Testis (tissue), 2 donors: Measurements from ENCODE around the gene ENTR1.

ENCODE experiments used
- CTCF ChIP-seq, 3 experiments: fragments of 450-650 bp in 2 of 3; fragments of 200-600 bp in 1 of 3; sonication (generic) in 1 of 3; IDR thresholded peaks; one replicate each; pipeline ENCODE4 v1.5.1; 2016 to 2019; ENCODE audit warnings: antibody characterized with exemption in 3 of 3, mild to moderate bottlenecking in 2 of 3, moderate library complexity in 1 of 3
- POLR2A ChIP-seq: fragments of 450-650 bp; IDR thresholded peaks from one replicate; pipeline ENCODE4 v1.6.1; 2017; ENCODE audit warnings: antibody characterized with exemption, mild to moderate bottlenecking, moderate library complexity

GRCh38 chr9:136451221-136451877 is 40.9 kb upstream of the ENTR1 start:
- no peak for TF ChIP-seq CTCF (IDR thresholded peaks at IDR 0.05)
- TF ChIP-seq POLR2A, result no peak
